ENCODE results near the gene GALM. TPM values are rescaled to one million over a fixed set of nuclear protein-coding genes. Genes with fewer than 3 reads are reported as not detected.

The GALM gene
- total and polyA plus RNA-seq, 2 donors (not counting 1 experiment from before 2014, with no cell fraction given): 14.7 to 51.4 TPM

- no peaks in the 10 kb centered on the region for H3K27me3 ChIP-seq (ENCODE audit: control insufficient read depth, insufficient read depth, low read length)
- TF ChIP-seq EZH2 (IDR thresholded peaks at IDR 0.05; ENCODE audit: low read length, missing control alignments) (no peak), CTCF (conservative IDR thresholded peaks at IDR 0.05 in 1 of 2, IDR thresholded peaks at IDR 0.05 in 1 of 2; ENCODE audit: low read depth in 1 of 2, low read length in 2 of 2) (no peak)
- no peak overlapping the region for H2AFZ ChIP-seq (ENCODE audit: low read length)
Measured at GRCh38 chr2:38776531-38776930, 110.6 kb downstream of the GALM start.

GRCh38 chr2:38778687-38779082, 112.8 kb downstream of the GALM start:
- peak overlapping the region; percentile 86 to 99 (median 92) for H3K4me3 ChIP-seq (replicated peaks in 1 of 4; ENCODE audit: control extremely low read depth in 1 of 4, insufficient read depth in 1 of 4, low read depth in 3 of 4, low read length in 4 of 4)
- peak overlapping the region; percentile 99 for H2AFZ ChIP-seq (ENCODE audit: low read length)
- H3K36me3 ChIP-seq (ENCODE audit: control insufficient read depth, insufficient read depth, low read length): no peaks in the 10 kb centered on the region
- no peaks in the 10 kb centered on the region for H3K9me3 ChIP-seq (ENCODE audit: control insufficient read depth, insufficient read depth, low read depth, low read length)
- H3K79me2 ChIP-seq (ENCODE audit: control insufficient read depth, insufficient read depth, low read length): peaks cover 8% of the 10 kb centered on the region
- H3K27me3 ChIP-seq (ENCODE audit: control insufficient read depth, insufficient read depth, low read length): no peaks in the 10 kb centered on the region
- peaks cover 4% of the 10 kb centered on the region for H3K4me1 ChIP-seq (ENCODE audit: control insufficient read depth, extremely low read depth, insufficient read depth, low read length)
- peak overlapping the region; percentile 88 for H3K27ac ChIP-seq (ENCODE audit: insufficient read depth, low read length)
- DNase-seq (ENCODE audit: low read depth in 2 of 2): no peak
- H4K20me1 ChIP-seq (ENCODE audit: control insufficient read depth, extremely low read depth, insufficient read depth, low read length): no peaks in the 10 kb centered on the region
- TF ChIP-seq EZH2 (IDR thresholded peaks at IDR 0.05; ENCODE audit: low read length, missing control alignments): no peak
- TF ChIP-seq CTCF (conservative IDR thresholded peaks at IDR 0.05 in 1 of 2, IDR thresholded peaks at IDR 0.05 in 1 of 2; ENCODE audit: low read depth in 1 of 2, low read length in 2 of 2): no peak
- peak overlapping the region; percentile 99 for H3K4me2 ChIP-seq (ENCODE audit: extremely low read depth, insufficient read depth, low read length)
- H3K9ac ChIP-seq (ENCODE audit: insufficient read depth, low read length): peak overlapping the region; percentile 63

More at GRCh38 chr2:38776531-38776930, 110.6 kb downstream of the GALM start:
- Histone ChIP-seq H3K4me1 (ENCODE audit: control insufficient read depth, extremely low read depth, insufficient read depth, low read length) (peaks cover 4% of the 10 kb centered on the region), H3K4me2 (ENCODE audit: extremely low read depth, insufficient read depth, low read length) (no peak overlapping the region), H4K20me1 (ENCODE audit: control insufficient read depth, extremely low read depth, insufficient read depth, low read length) (no peaks in the 10 kb centered on the region), H3K36me3 (ENCODE audit: control insufficient read depth, insufficient read depth, low read length) (no peaks in the 10 kb centered on the region), H3K79me2 (ENCODE audit: control insufficient read depth, insufficient read depth, low read length) (peaks cover 8% of the 10 kb centered on the region), H3K4me3 (replicated peaks in 1 of 4; ENCODE audit: control extremely low read depth in 1 of 4, insufficient read depth in 1 of 4, low read depth in 3 of 4, low read length in 4 of 4) (no peak overlapping the region), H3K9ac (ENCODE audit: insufficient read depth, low read length) (no peak overlapping the region), H3K9me3 (ENCODE audit: control insufficient read depth, insufficient read depth, low read depth, low read length) (no peaks in the 10 kb centered on the region), H3K27ac (ENCODE audit: insufficient read depth, low read length) (no peak overlapping the region)
- no peak for DNase-seq (ENCODE audit: low read depth in 2 of 2)

GRCh38 chr2:38783586-38783985, 117.7 kb downstream of the GALM start:
- H3K4me1 ChIP-seq (ENCODE audit: control insufficient read depth, extremely low read depth, insufficient read depth, low read length): peaks cover 2% of the 10 kb centered on the region
- DNase-seq (ENCODE audit: low read depth in 2 of 2): no peak
- no peak overlapping the region for H3K27ac ChIP-seq (ENCODE audit: insufficient read depth, low read length)
- no peak overlapping the region for H3K4me2 ChIP-seq (ENCODE audit: extremely low read depth, insufficient read depth, low read length)
- no peaks in the 10 kb centered on the region for H3K9me3 ChIP-seq (ENCODE audit: control insufficient read depth, insufficient read depth, low read depth, low read length)
- H3K4me3 ChIP-seq (replicated peaks in 1 of 4; ENCODE audit: control extremely low read depth in 1 of 4, insufficient read depth in 1 of 4, low read depth in 3 of 4, low read length in 4 of 4): no peak overlapping the region
- no peak overlapping the region for H2AFZ ChIP-seq (ENCODE audit: low read length)
- H3K27me3 ChIP-seq (ENCODE audit: control insufficient read depth, insufficient read depth, low read length): no peaks in the 10 kb centered on the region
- no peak for TF ChIP-seq CTCF (conservative IDR thresholded peaks at IDR 0.05 in 1 of 2, IDR thresholded peaks at IDR 0.05 in 1 of 2; ENCODE audit: low read depth in 1 of 2, low read length in 2 of 2)
- no peak for TF ChIP-seq EZH2 (IDR thresholded peaks at IDR 0.05; ENCODE audit: low read length, missing control alignments)
- peaks cover 3% of the 10 kb centered on the region for H3K79me2 ChIP-seq (ENCODE audit: control insufficient read depth, insufficient read depth, low read length)
- no peak overlapping the region for H3K9ac ChIP-seq (ENCODE audit: insufficient read depth, low read length)
- no peaks in the 10 kb centered on the region for H3K36me3 ChIP-seq (ENCODE audit: control insufficient read depth, insufficient read depth, low read length)
- H4K20me1 ChIP-seq (ENCODE audit: control insufficient read depth, extremely low read depth, insufficient read depth, low read length): no peaks in the 10 kb centered on the region

Other genes with a start within 250 kb of the GALM start
- 48.3 and 51.4 TPM in 2 replicates for gene HNRNPLL, start 63.2 kb upstream of the GALM start, total RNA-seq
- 33.0 and 36.4 TPM in 2 replicates for gene HNRNPLL, start 63.2 kb upstream of the GALM start, polyA plus RNA-seq
- 69.9 and 118 TPM in 2 replicates for gene SRSF7, start 85.2 kb downstream of the GALM start, total RNA-seq
- gene SRSF7, start 85.2 kb downstream of the GALM start, polyA plus RNA-seq: 193 and 301 TPM in 2 replicates
- gene GEMIN6, start 112.1 kb downstream of the GALM start, total RNA-seq: 15.0 and 18.7 TPM in 2 replicates
- gene GEMIN6, start 112.1 kb downstream of the GALM start, polyA plus RNA-seq: 8.2 and 12.3 TPM in 2 replicates
- gene DHX57, start 209.8 kb downstream of the GALM start, total RNA-seq: 20.5 and 23.5 TPM in 2 replicates
- gene DHX57, start 209.8 kb downstream of the GALM start, polyA plus RNA-seq: 17.6 and 18.5 TPM in 2 replicates
- 14.4 and 19.3 TPM in 2 replicates for gene MORN2, start 209.9 kb downstream of the GALM start, total RNA-seq
- gene MORN2, start 209.9 kb downstream of the GALM start, polyA plus RNA-seq: 32.6 and 35.1 TPM in 2 replicates
- 0.50 and 1.0 TPM in 2 replicates for gene ARHGEF33, start 223.8 kb downstream of the GALM start, total RNA-seq
- gene ARHGEF33, start 223.8 kb downstream of the GALM start, polyA plus RNA-seq: 0.10 and 0.52 TPM in 2 replicates